GM19193 (cell line): ENCODE results near the gene PATJ.

ENCODE experiments used
- POLR2A ChIP-seq: IDR thresholded peaks from 4 replicates; pipeline ENCODE4 v1.6.1; 2011; ENCODE audit not compliant: insufficient read depth, insufficient read length; ENCODE audit errors: extremely low read depth

The PATJ gene

GRCh38 chr1:61808321-61808720 lies 66.0 kb downstream of the PATJ start:
- no peak for TF ChIP-seq POLR2A

GRCh38 chr1:61808968-61809367 lies 66.7 kb downstream of the PATJ start:
- no peak for TF ChIP-seq POLR2A

GRCh38 chr1:61812916-61813315 lies 70.6 kb downstream of the PATJ start:
- TF ChIP-seq POLR2A, result no peak

- TF ChIP-seq POLR2A, result no peak
These were observed 73.9 kb downstream of the PATJ start for GRCh38 chr1:61816191-61816590.

GRCh38 chr1:61818992-61819391 lies 76.7 kb downstream of the PATJ start:
- no peak for TF ChIP-seq POLR2A

GRCh38 chr1:61819421-61819820 lies 77.1 kb downstream of the PATJ start:
- TF ChIP-seq POLR2A, result no peak

- TF ChIP-seq POLR2A, result no peak
These were observed 83.1 kb downstream of the PATJ start for GRCh38 chr1:61825393-61825792.

GRCh38 chr1:61828805-61829204 lies 86.5 kb downstream of the PATJ start:
- no peak for TF ChIP-seq POLR2A

GRCh38 chr1:61836649-61837048 lies 94.4 kb downstream of the PATJ start:
- TF ChIP-seq POLR2A, result no peak

- no peak for TF ChIP-seq POLR2A
These were observed 97.4 kb downstream of the PATJ start for GRCh38 chr1:61839679-61840078.

- TF ChIP-seq POLR2A, result no peak
These were observed 99.8 kb downstream of the PATJ start for GRCh38 chr1:61842036-61842435.

GRCh38 chr1:61842863-61843514 lies 100.7 kb downstream of the PATJ start:
- no peak for TF ChIP-seq POLR2A

- TF ChIP-seq POLR2A, result no peak
These were observed 101.7 kb downstream of the PATJ start for GRCh38 chr1:61844006-61844405.

- no peak for TF ChIP-seq POLR2A
These were observed 109.0 kb downstream of the PATJ start for GRCh38 chr1:61851235-61851634.

GRCh38 chr1:61851849-61852669 lies 109.8 kb downstream of the PATJ start:
- no peak for TF ChIP-seq POLR2A

- TF ChIP-seq POLR2A, result no peak
These were observed 110.4 kb downstream of the PATJ start for GRCh38 chr1:61852670-61853015.
